C4-2B (cell line): ENCODE data around the gene ZKSCAN5.

Experiments used
- H3K27ac ChIP-seq: fragments of 450-650 bp; 2 replicates; pipeline ENCODE4 v1.5.1; 2017
- ZFX ChIP-seq: fragments of 450-650 bp; IDR thresholded peaks from 2 replicates; pipeline ENCODE4 v1.6.1; 2017
- TF ChIP-seq, protein P1 (sequence below): fragments of 450-650 bp; conservative IDR thresholded peaks from 2 replicates; pipeline ENCODE4 v1.5.1; 2017; ENCODE audit warnings: mild to moderate bottlenecking

ZKSCAN5 gene

DNA sequence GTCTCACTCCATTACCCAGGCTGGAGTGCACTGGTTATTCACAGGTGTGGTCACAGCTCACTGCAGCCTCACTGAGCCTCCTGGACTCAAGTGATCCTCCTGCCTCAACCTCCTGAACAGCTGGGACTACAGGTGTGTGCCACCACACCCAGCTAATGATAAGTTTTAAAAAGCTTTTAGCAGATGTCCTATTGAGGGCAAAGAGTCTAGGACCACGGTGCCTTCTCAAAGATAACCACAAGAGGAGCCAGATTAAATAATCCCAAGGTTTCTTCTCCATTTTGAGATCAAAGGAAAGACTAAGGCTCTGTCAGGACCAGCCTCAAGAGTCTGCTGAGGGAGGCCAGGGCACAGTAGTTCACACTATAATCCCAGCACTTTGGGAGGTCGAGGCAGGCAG lies 43.2 kb upstream of the ZKSCAN5 start:
- TF ChIP-seq, protein P1, sequence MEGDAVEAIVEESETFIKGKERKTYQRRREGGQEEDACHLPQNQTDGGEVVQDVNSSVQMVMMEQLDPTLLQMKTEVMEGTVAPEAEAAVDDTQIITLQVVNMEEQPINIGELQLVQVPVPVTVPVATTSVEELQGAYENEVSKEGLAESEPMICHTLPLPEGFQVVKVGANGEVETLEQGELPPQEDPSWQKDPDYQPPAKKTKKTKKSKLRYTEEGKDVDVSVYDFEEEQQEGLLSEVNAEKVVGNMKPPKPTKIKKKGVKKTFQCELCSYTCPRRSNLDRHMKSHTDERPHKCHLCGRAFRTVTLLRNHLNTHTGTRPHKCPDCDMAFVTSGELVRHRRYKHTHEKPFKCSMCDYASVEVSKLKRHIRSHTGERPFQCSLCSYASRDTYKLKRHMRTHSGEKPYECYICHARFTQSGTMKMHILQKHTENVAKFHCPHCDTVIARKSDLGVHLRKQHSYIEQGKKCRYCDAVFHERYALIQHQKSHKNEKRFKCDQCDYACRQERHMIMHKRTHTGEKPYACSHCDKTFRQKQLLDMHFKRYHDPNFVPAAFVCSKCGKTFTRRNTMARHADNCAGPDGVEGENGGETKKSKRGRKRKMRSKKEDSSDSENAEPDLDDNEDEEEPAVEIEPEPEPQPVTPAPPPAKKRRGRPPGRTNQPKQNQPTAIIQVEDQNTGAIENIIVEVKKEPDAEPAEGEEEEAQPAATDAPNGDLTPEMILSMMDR: no peak
- no peak for TF ChIP-seq ZFX
- H3K27ac ChIP-seq: no peak overlapping the region

DNA sequence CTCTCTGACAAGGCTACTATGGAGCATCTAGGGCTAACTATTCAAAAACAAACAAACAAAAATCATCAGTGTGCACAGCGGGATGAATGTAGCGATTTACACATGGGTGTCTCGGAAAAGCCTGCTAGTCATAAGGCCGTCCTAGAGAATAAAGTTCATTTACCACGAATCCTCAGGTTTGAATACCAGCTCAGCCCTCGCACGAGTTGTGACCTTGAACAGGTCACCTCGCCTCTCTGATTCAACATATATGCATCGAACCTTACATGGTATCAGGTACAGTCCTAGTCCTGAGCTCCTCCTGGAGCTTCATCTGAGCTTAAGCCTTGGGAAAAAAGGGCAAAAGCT lies 39.1 kb upstream of the ZKSCAN5 start:
- peak overlapping the region; percentile 98 for H3K27ac ChIP-seq
- TF ChIP-seq, protein P1: no peak
- TF ChIP-seq ZFX: no peak

DNA sequence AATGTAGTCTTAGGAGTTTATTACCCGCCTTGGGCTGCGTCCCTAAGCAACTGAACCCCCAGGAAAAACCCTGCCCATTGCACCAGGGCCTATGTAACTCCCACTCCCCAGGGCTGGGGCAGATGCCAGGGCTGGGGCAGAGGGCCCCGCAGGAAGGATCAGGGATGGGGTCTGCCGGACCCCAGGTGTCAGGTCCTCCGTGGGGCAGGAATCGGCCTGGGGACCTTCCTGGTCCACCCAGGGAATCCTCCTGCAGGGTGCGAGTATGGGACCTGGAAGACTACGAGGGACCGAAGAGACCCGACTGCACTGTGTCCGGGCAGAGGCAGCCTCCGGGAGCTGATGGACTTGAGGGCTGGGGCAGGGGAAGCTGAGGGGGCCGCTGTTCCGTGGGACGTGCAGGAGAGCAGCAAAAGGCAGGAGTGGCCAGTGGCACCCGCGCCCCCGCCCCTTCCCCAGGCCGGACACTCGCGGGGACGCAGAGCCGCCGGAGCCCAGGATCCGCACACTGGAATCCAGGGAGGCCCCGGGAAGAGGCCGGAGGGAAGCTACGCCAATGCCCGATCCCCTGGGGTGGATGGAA lies 36.0 kb upstream of the ZKSCAN5 start:
- H3K27ac ChIP-seq: no peak overlapping the region
- no peak for TF ChIP-seq ZFX
- TF ChIP-seq, protein P1: no peak

GRCh38 chr7:99469381-99470065 lies 34.9 kb upstream of the ZKSCAN5 start:
- H3K27ac ChIP-seq: no peak overlapping the region

GRCh38 chr7:99472561-99473314 lies 31.7 kb upstream of the ZKSCAN5 start, which contains the start of gene ZNF789:
Gene ZNF789 (plus strand): TSS chr7:99472890. CDS start chr7:99476457, 3,567 bp downstream.
- TF ChIP-seq, protein P1: no peak
- peak; percentile 72; the same call in 1 of the 2 replicates for TF ChIP-seq ZFX
- peak within 1 kb of the TSS; percentile 83 for H3K27ac ChIP-seq

More at GRCh38 chr7:99469381-99470065, 34.9 kb upstream of the ZKSCAN5 start:
- TF ChIP-seq, protein P1: no peak
- no peak for TF ChIP-seq ZFX

DNA sequence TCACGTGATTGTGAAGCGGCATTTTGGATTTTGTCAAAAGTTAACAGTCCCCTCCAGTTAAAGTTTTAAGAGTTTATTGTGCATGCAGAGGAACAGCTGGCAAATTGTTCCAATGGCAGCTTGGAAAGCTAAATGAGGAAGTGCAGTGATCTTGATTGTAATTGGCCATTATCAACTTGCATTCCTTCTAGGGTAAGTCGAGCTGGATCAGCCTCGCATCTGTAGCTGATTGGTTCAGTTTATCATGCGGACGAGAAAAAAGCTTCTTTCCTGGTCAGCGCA lies 31.2 kb upstream of the ZKSCAN5 start:
- no peak for TF ChIP-seq ZFX
- TF ChIP-seq, protein P1: no peak
- peak overlapping the region; percentile 83 for H3K27ac ChIP-seq

GRCh38 chr7:99476107-99476506 lies 28.4 kb upstream of the ZKSCAN5 start:
- TF ChIP-seq ZFX: no peak
- TF ChIP-seq, protein P1: no peak
- no peak overlapping the region for H3K27ac ChIP-seq
